HUES6 (cell line): Measurements from ENCODE around the gene ZBTB2.
"Not testable (repeated sequence)": the region's sequence is repeated elsewhere in the genome, so short reads cannot be mapped to it uniquely, and the experiment has no call there.

Experiments
- H3K27ac ChIP-seq: 2 replicates; pipeline ENCODE4 v1.7.0; 2013; ENCODE audit warnings: low read depth, mild to moderate bottlenecking, low read length, inconsistent platforms
- H3K27me3 ChIP-seq: 2 replicates; pipeline ENCODE4 v1.6.1; 2013; ENCODE audit warnings: low read length; ENCODE audit not compliant: control insufficient read depth, insufficient read depth
- H3K36me3 ChIP-seq: 2 replicates; pipeline ENCODE4 v1.6.1; 2013; ENCODE audit warnings: low read length; ENCODE audit not compliant: control insufficient read depth, insufficient read depth
- H3K4me1 ChIP-seq: 2 replicates; pipeline ENCODE4 v1.6.1; 2013; ENCODE audit warnings: low read length; ENCODE audit not compliant: control insufficient read depth, insufficient read depth
- H3K4me3 ChIP-seq: 2 replicates; pipeline ENCODE4 v1.5.1; 2013; ENCODE audit warnings: low read depth, low read length
- H3K9ac ChIP-seq: one replicate; pipeline ENCODE4 v1.6.1; 2013; ENCODE audit warnings: mild to moderate bottlenecking, low read length
- H3K9me3 ChIP-seq: 2 replicates; pipeline ENCODE4 v1.6.1; 2013; ENCODE audit warnings: low read depth, low read length; ENCODE audit not compliant: control insufficient read depth, insufficient read depth

ZBTB2 gene

DNA sequence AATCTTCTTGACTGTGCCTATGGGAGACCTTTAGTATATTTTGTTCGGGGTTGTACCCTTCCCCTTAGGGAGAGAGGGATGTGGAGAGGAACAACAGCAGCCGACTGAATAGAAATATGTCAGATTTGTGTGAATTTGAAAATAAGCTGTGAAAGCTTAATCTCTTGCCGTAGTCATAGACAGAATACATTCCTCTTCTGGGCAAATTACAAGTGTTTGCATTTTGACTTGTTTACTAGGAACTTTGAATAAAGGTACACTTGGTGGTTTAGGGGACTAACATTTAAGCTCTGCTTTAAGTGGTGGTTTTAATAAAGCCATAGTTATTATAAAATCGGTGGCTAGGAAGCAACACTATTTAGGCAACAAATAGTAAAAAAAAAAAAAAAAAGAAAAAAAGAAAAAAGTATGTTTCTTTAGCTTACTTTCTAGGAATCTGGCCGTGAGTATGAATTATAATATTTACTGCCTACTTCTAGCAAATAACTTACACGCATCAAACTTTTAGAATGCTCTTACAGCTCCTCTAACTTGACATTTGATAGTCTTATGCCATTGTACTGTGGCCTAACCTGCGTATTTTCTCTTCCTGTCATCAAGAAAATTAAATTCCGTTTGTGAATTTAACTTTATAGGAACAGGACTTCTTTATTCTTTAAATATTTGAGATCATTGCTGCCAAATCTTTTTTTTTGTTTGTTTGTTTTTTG lies 65.1 kb downstream of the ZBTB2 start:
- H3K27ac ChIP-seq, result no peak overlapping the region
- peak overlapping the region; percentile 65 for H3K4me3 ChIP-seq
- peaks cover 13% of the 10 kb centered on the region for H3K4me1 ChIP-seq
- peaks cover 12% of the 10 kb centered on the region for H3K27me3 ChIP-seq
- no peak overlapping the region for H3K9ac ChIP-seq
- no peaks in the 10 kb centered on the region for H3K36me3 ChIP-seq
- no peaks in the 10 kb centered on the region; the same call in 1 of the 2 replicates for H3K9me3 ChIP-seq

GRCh38 chr6:151325075-151326050 lies 66.0 kb downstream of the ZBTB2 start:
- Histone ChIP-seq H3K27ac (no peak overlapping the region), H3K4me3 (peak overlapping the region; percentile 65), H3K36me3 (peaks cover 3% of the 10 kb centered on the region; the same call in 1 of the 2 replicates), H3K4me1 (peaks cover 13% of the 10 kb centered on the region), H3K27me3 (peaks cover 12% of the 10 kb centered on the region), H3K9ac (peak overlapping the region; percentile 29), H3K9me3 (no peaks in the 10 kb centered on the region; the same call in 1 of the 2 replicates)

DNA sequence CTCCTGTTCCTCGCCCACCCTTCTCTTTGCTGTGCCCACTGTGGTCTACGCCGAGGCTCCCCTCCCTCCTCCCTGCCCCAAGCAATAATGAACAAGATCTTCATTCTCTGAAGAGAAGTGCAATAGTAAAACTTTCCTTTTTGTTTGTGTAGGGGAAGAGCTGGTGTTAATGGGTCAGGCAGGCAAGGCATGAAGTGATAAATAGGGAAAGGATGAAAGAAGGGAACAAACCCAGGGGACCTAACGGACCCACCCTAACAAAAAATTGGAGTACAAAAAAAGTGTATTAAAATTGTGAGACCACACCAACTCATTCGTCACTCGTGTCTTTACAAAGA lies 66.9 kb downstream of the ZBTB2 start:
- no peak overlapping the region for H3K4me3 ChIP-seq
- no peak overlapping the region for H3K9ac ChIP-seq
- peaks cover 12% of the 10 kb centered on the region for H3K27me3 ChIP-seq
- H3K4me1 ChIP-seq, result peaks cover 13% of the 10 kb centered on the region
- no peaks in the 10 kb centered on the region; the same call in 1 of the 2 replicates for H3K9me3 ChIP-seq
- H3K27ac ChIP-seq, result no peak overlapping the region
- peaks cover 4% of the 10 kb centered on the region; the same call in 1 of the 2 replicates for H3K36me3 ChIP-seq

DNA sequence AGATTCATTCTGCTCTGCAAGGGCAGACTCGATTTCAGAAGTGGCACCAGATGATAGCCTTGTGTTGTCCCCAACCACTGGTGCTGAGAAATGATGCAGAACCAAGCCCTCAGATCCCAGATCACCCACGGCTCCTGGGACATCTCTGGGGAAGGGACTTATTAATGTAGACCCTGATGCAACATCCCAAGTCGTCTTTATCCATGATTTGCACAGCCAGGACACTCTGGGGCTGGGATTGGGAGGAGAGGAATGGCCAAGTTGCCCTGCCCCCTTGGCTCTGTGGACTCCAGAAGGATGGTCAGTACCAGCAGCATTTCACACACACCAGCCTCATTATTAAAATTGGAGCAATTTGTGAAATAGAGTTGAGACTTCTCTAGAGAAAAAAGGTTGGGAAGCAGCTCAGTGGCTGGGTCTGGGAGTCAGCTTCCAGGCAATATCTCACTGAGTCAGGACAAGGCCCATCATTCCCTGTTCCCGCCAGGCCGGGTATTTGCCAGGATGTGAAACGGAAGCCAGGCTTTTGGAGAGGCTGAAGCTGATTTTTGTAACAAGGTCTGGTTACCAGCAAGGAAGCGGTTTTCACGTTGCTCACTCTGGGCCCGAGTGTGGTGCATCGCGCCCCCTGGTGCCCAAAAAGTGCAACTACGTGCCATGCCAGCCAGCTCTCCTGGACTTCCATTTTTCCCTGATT lies 67.4 kb downstream of the ZBTB2 start:
- H3K27ac ChIP-seq, result no peak overlapping the region
- no peak overlapping the region for H3K9ac ChIP-seq

GRCh38 chr6:151322570-151322969 lies 68.8 kb downstream of the ZBTB2 start:
- no peak overlapping the region for H3K4me3 ChIP-seq
- H3K9ac ChIP-seq, result no peak overlapping the region
- peaks cover 4% of the 10 kb centered on the region; the same call in 1 of the 2 replicates for H3K36me3 ChIP-seq
- H3K27ac ChIP-seq, result no peak overlapping the region
- H3K9me3 ChIP-seq, result peaks cover 3% of the 10 kb centered on the region; the same call in 1 of the 2 replicates
- peaks cover 13% of the 10 kb centered on the region for H3K4me1 ChIP-seq
- H3K27me3 ChIP-seq, result peaks cover 12% of the 10 kb centered on the region

More for the DNA sequence above, 67.4 kb downstream of the ZBTB2 start:
- H3K36me3 ChIP-seq, result peaks cover 4% of the 10 kb centered on the region; the same call in 1 of the 2 replicates
- peaks cover 12% of the 10 kb centered on the region for H3K27me3 ChIP-seq
- H3K4me1 ChIP-seq, result peaks cover 13% of the 10 kb centered on the region
- no peak overlapping the region for H3K4me3 ChIP-seq
- H3K9me3 ChIP-seq, result no peaks in the 10 kb centered on the region; the same call in 1 of the 2 replicates

- Histone ChIP-seq H3K4me1 (peaks cover 13% of the 10 kb centered on the region), H3K4me3 (no peak overlapping the region), H3K27ac (no peak overlapping the region), H3K27me3 (peaks cover 12% of the 10 kb centered on the region), H3K36me3 (peaks cover 4% of the 10 kb centered on the region; the same call in 1 of the 2 replicates), H3K9ac (no peak overlapping the region), H3K9me3 (peaks cover 3% of the 10 kb centered on the region; the same call in 1 of the 2 replicates)
These were observed 69.9 kb downstream of the ZBTB2 start for GRCh38 chr6:151321438-151321837.

- Histone ChIP-seq H3K4me3 (no peak overlapping the region), H3K9ac (no peak overlapping the region), H3K27me3 (0 out of 2 replicates have a peak, but pooled peaks cover 4% of the 10 kb centered on the region), H3K4me1 (peaks cover 12% of the 10 kb centered on the region), H3K36me3 (peaks cover 4% of the 10 kb centered on the region; the same call in 1 of the 2 replicates), H3K9me3 (peaks cover 5% of the 10 kb centered on the region; the same call in 1 of the 2 replicates), H3K27ac (no peak overlapping the region)
These were observed 71.2 kb downstream of the ZBTB2 start for GRCh38 chr6:151320140-151320539.

- Histone ChIP-seq H3K27ac (no peak overlapping the region), H3K27me3 (no peaks in the 10 kb centered on the region), H3K4me3 (no peak overlapping the region), H3K9ac (no peak overlapping the region), H3K4me1 (peaks cover 3% of the 10 kb centered on the region; the same call in 1 of the 2 replicates), H3K36me3 (peaks cover 4% of the 10 kb centered on the region; the same call in 1 of the 2 replicates), H3K9me3 (peaks cover 6% of the 10 kb centered on the region; the same call in 1 of the 2 replicates)
These were observed 73.4 kb downstream of the ZBTB2 start for GRCh38 chr6:151317995-151318365.

GRCh38 chr6:151317103-151317994 lies 74.0 kb downstream of the ZBTB2 start:
- Histone ChIP-seq H3K36me3 (peaks cover 4% of the 10 kb centered on the region; the same call in 1 of the 2 replicates), H3K4me3 (no peak overlapping the region), H3K4me1 (peaks cover 5% of the 10 kb centered on the region; the same call in 1 of the 2 replicates), H3K9me3 (peaks cover 6% of the 10 kb centered on the region; the same call in 1 of the 2 replicates), H3K27ac (peak overlapping the region; percentile 30; the same call in 1 of the 2 replicates), H3K9ac (no peak overlapping the region), H3K27me3 (no peaks in the 10 kb centered on the region)

DNA sequence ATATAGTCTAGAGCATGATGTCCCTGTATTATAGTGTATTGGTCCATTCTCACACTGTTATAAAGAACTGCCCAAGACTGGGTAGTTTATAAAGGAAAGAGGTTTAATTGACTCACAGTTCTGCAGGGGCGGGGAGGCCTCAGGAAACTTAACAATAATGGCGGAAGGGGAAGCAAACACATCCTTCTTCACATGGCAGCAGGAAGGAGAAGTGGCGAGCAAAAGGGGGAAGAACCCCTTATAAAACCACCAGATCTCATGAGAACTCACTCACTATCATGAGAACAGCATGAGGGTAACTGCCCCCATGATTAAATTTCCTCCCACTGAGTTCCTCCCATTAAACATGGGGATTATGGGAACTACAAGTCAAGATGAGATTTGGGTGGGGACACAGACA lies 75.7 kb downstream of the ZBTB2 start:
- H3K4me3 ChIP-seq, result not testable (repeated sequence)

More for the DNA sequence above, 75.7 kb downstream of the ZBTB2 start:
- not testable (repeated sequence) for H3K9me3 ChIP-seq, H3K9ac ChIP-seq, H3K36me3 ChIP-seq, H3K27ac ChIP-seq, H3K27me3 ChIP-seq, H3K4me1 ChIP-seq
